SK-N-SH treated with all-trans-retinoic acid at 6 μM for 48 hours (cell line): ENCODE measurements around the gene PTGS2.

ENCODE experiments used
- ARNTL ChIP-seq: fragments of 450-650 bp; formaldehyde crosslinking; IDR thresholded peaks from 2 replicates; pipeline ENCODE4 v1.5.0; 2020; ENCODE audit warnings: low read depth, mild to moderate bottlenecking, moderate library complexity, borderline replicate concordance
- BACH2 ChIP-seq: fragments of 250-450 bp; sonication (Bioruptor Pico); IDR thresholded peaks from 2 replicates; pipeline ENCODE4 v1.9.0; 2021; ENCODE audit warnings: mild to moderate bottlenecking, borderline replicate concordance
- CREB5 ChIP-seq: fragments of 250-450 bp; sonication (Bioruptor Pico); IDR thresholded peaks from 2 replicates; pipeline ENCODE4 v1.5.1; 2020; ENCODE audit warnings: low read depth, mild to moderate bottlenecking, moderate library complexity
- ESRRG ChIP-seq: fragments of 250-450 bp; sonication (Bioruptor Pico); IDR thresholded peaks from 2 replicates; pipeline ENCODE4 v1.6.1; 2021; ENCODE audit warnings: mild to moderate bottlenecking
- OSR1 ChIP-seq: fragments of 250-450 bp; sonication (Bioruptor Pico); IDR thresholded peaks from 2 replicates; pipeline ENCODE4 v1.8.0; 2022; ENCODE audit warnings: moderate library complexity, mild to moderate bottlenecking, inconsistent platforms
- PATZ1 ChIP-seq: fragments of 250-450 bp; sonication (Bioruptor Pico); IDR thresholded peaks from 2 replicates; pipeline ENCODE4 v1.8.0; 2020; ENCODE audit warnings: mild to moderate bottlenecking, moderate library complexity, borderline replicate concordance
- PPARA ChIP-seq: fragments of 250-450 bp; sonication (Bioruptor Pico); IDR thresholded peaks from 2 replicates; pipeline ENCODE4 v1.5.0; 2020; ENCODE audit warnings: mild to moderate bottlenecking, borderline replicate concordance
- TCF4 ChIP-seq: fragments of 250-450 bp; sonication (Bioruptor Pico); IDR thresholded peaks from 2 replicates; pipeline ENCODE4 v1.8.0; 2021; ENCODE audit warnings: mild to moderate bottlenecking, moderate library complexity, borderline replicate concordance
- ZFP3 ChIP-seq: fragments of 250-450 bp; sonication (Bioruptor Pico); IDR thresholded peaks from 2 replicates; pipeline ENCODE4 v1.5.0; 2020; ENCODE audit warnings: mild to moderate bottlenecking, moderate library complexity
- ZNF70 ChIP-seq: fragments of 450-650 bp; formaldehyde crosslinking; IDR thresholded peaks from 2 replicates; pipeline ENCODE4 v1.5.0; 2020; ENCODE audit warnings: mild to moderate bottlenecking, moderate library complexity

- no peak for TF ChIP-seq CREB5
- TF ChIP-seq BACH2 (CRISPR knock-in tag): no peak
- TF ChIP-seq PATZ1 (CRISPR knock-in tag): no peak
- TF ChIP-seq TCF4 (CRISPR knock-in tag): no peak
- no peak for TF ChIP-seq PPARA (CRISPR knock-in tag)
- no peak for TF ChIP-seq ARNTL (CRISPR knock-in tag)
- TF ChIP-seq ZNF70: no peak
- no peak for TF ChIP-seq OSR1
- no peak for TF ChIP-seq ESRRG (CRISPR knock-in tag)
- no peak for TF ChIP-seq ZFP3 (CRISPR knock-in tag)
Observed at GRCh38 chr1:186633116-186633515, 47.1 kb downstream of the PTGS2 start.
